Subcutaneous abdominal adipose tissue (tissue), 5 donors: Measurements from ENCODE around the gene ABTB2.

Source experiments
- H3K27ac ChIP-seq: one replicate; pipeline ENCODE4 v1.7.0; 2013; ENCODE audit warnings: low read depth, mild to moderate bottlenecking, inconsistent platforms, low read length, moderate library complexity
- H3K27me3 ChIP-seq, 5 donors: one replicate each; pipeline ENCODE4 v1.7.0; 2013; ENCODE audit warnings: low read length in 5 of 5, inconsistent platforms in 1 of 5; ENCODE audit not compliant: control insufficient read depth in 5 of 5, insufficient read depth in 4 of 5
- H3K36me3 ChIP-seq, 5 donors: one replicate each; pipeline ENCODE4 v1.7.0; 2013; ENCODE audit warnings: low read length in 5 of 5; ENCODE audit not compliant: control insufficient read depth in 5 of 5, insufficient read depth in 5 of 5
- H3K4me1 ChIP-seq, 5 donors: one replicate each; pipeline ENCODE4 v1.7.0; 2013; ENCODE audit warnings: low read length in 5 of 5, mild to moderate bottlenecking in 3 of 5, moderate library complexity in 1 of 5; ENCODE audit not compliant: control insufficient read depth in 5 of 5, insufficient read depth in 5 of 5
- H3K4me3 ChIP-seq, 5 donors: one replicate each; pipeline ENCODE4 v1.7.0; 2013; ENCODE audit warnings: low read length in 5 of 5, low read depth in 1 of 5
- H3K9ac ChIP-seq, 5 donors: one replicate each; pipeline ENCODE4 v1.7.0; 2013; ENCODE audit warnings: low read length in 5 of 5, mild to moderate bottlenecking in 4 of 5, moderate library complexity in 3 of 5
- H3K9me3 ChIP-seq, 5 donors: one replicate each; pipeline ENCODE4 v1.7.0; 2013; ENCODE audit warnings: low read length in 5 of 5; ENCODE audit not compliant: control insufficient read depth in 5 of 5
- donor health status: healthy.
- donor health status: healthy.
- donor health status: healthy.
- donor health status: healthy.
- donor health status: healthy.

The ABTB2 gene

GRCh38 chr11:34205326-34206035 is 152.3 kb downstream of the ABTB2 start:
- H3K36me3 ChIP-seq, result no peaks in the 10 kb centered on the region
- H3K4me3 ChIP-seq, result no peak overlapping the region
- H3K9ac ChIP-seq, result no peak overlapping the region
- H3K4me1 ChIP-seq, result no peaks in the 10 kb centered on the region
- H3K9me3 ChIP-seq, result no peaks in the 10 kb centered on the region
- no peaks in the 10 kb centered on the region for H3K27me3 ChIP-seq
- H3K27ac ChIP-seq, result no peak overlapping the region

- Histone ChIP-seq H3K27me3 (no peaks in the 10 kb centered on the region), H3K36me3 (no peaks in the 10 kb centered on the region), H3K27ac (no peak overlapping the region), H3K9me3 (no peaks in the 10 kb centered on the region), H3K4me3 (no peak overlapping the region), H3K9ac (no peak overlapping the region), H3K4me1 (no peaks in the 10 kb centered on the region)
Observed at GRCh38 chr11:34204396-34205279, 153.2 kb downstream of the ABTB2 start.

- Histone ChIP-seq H3K9ac (no peak overlapping the region), H3K27me3 (no peaks in the 10 kb centered on the region), H3K9me3 (no peaks in the 10 kb centered on the region), H3K36me3 (no peaks in the 10 kb centered on the region), H3K4me1 (no peaks in the 10 kb centered on the region), H3K4me3 (no peak overlapping the region), H3K27ac (no peak overlapping the region)
Observed at GRCh38 chr11:34203377-34203871, 154.4 kb downstream of the ABTB2 start.

- no peak overlapping the region for H3K27ac ChIP-seq
- peaks cover 0 to 2% (median 0%) of the 10 kb centered on the region in 5 donors for H3K36me3 ChIP-seq
- no peaks in the 10 kb centered on the region for H3K4me1 ChIP-seq
- no peaks in the 10 kb centered on the region for H3K27me3 ChIP-seq
- H3K9ac ChIP-seq, result no peak overlapping the region
- H3K4me3 ChIP-seq, result no peak overlapping the region
- no peaks in the 10 kb centered on the region for H3K9me3 ChIP-seq
Observed at GRCh38 chr11:34201129-34201528, 156.7 kb downstream of the ABTB2 start.

- Histone ChIP-seq H3K27ac (no peak overlapping the region), H3K9ac (no peak overlapping the region), H3K27me3 (no peaks in the 10 kb centered on the region), H3K4me1 (no peaks in the 10 kb centered on the region), H3K9me3 (no peaks in the 10 kb centered on the region), H3K4me3 (no peak overlapping the region), H3K36me3 (peaks cover 0 to 2% (median 0%) of the 10 kb centered on the region in 5 donors)
Observed at GRCh38 chr11:34199525-34199924, 158.3 kb downstream of the ABTB2 start.

- H3K36me3 ChIP-seq, result peaks cover 0 to 2% (median 0%) of the 10 kb centered on the region in 5 donors
- H3K9ac ChIP-seq, result no peak overlapping the region
- no peaks in the 10 kb centered on the region for H3K9me3 ChIP-seq
- H3K4me1 ChIP-seq, result no peaks in the 10 kb centered on the region
- H3K27ac ChIP-seq, result no peak overlapping the region
- H3K27me3 ChIP-seq, result no peaks in the 10 kb centered on the region
- H3K4me3 ChIP-seq, result no peak overlapping the region
Observed at GRCh38 chr11:34198523-34198922, 159.3 kb downstream of the ABTB2 start.

- H3K27me3 ChIP-seq, result no peaks in the 10 kb centered on the region
- peaks cover 0 to 6% (median 4%) of the 10 kb centered on the region in 5 donors for H3K4me1 ChIP-seq
- H3K27ac ChIP-seq, result no peak overlapping the region
- H3K4me3 ChIP-seq, result no peak overlapping the region
- H3K36me3 ChIP-seq, result peaks cover 0 to 2% (median 0%) of the 10 kb centered on the region in 5 donors
- no peaks in the 10 kb centered on the region for H3K9me3 ChIP-seq
- H3K9ac ChIP-seq, result no peak overlapping the region
Observed at GRCh38 chr11:34197256-34197655, 160.6 kb downstream of the ABTB2 start.

- Histone ChIP-seq H3K4me3 (no peak overlapping the region), H3K9me3 (no peaks in the 10 kb centered on the region), H3K27ac (no peak overlapping the region), H3K36me3 (peaks cover 0 to 2% (median 0%) of the 10 kb centered on the region in 5 donors), H3K9ac (no peak overlapping the region), H3K27me3 (no peaks in the 10 kb centered on the region), H3K4me1 (peaks cover 0 to 6% (median 5%) of the 10 kb centered on the region in 5 donors)
Observed at GRCh38 chr11:34194576-34195335, 163.1 kb downstream of the ABTB2 start.

- Histone ChIP-seq H3K9ac (no peak overlapping the region), H3K27ac (no peak overlapping the region), H3K9me3 (no peaks in the 10 kb centered on the region), H3K27me3 (peaks cover 0 to 3% (median 0%) of the 10 kb centered on the region in 5 donors), H3K36me3 (peaks cover 0 to 2% (median 0%) of the 10 kb centered on the region in 5 donors), H3K4me3 (no peak overlapping the region), H3K4me1 (peaks cover 0 to 6% (median 5%) of the 10 kb centered on the region in 5 donors)
Observed at GRCh38 chr11:34192481-34193401, 165.1 kb downstream of the ABTB2 start.
